GM21447 (cell line): ENCODE measurements around the gene MRGPRF.

Experiments used
- ATAC-seq: cut with Tn5 transposase; IDR thresholded peaks from one replicate; pipeline ENCODE4 v1.9.1; 2021; ENCODE audit not compliant: unreplicated experiment

Gene MRGPRF

DNA sequence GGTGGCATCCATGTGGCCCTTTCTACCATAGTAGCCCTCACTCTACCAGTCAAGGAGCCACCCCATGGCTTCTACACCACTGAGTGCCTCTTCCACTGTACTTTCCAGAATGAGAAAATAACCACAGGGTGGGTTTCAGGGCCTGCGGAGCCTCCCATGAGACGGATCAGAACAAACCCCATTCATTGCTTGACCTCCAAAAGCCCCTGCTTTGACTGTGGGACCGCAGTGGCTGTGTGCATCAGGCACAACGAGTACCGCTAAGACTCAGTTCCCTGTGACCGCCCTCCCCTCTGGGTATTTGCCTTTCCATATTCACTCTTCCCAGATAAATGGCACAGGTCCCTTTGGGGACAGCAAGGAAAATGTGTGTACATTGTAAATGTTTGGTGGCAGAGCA lies 11.5 kb upstream of the MRGPRF start:
- no peak for ATAC-seq

GRCh38 chr11:69022260-69022659 lies 9.2 kb upstream of the MRGPRF start:
- no peak for ATAC-seq

- no peak for ATAC-seq
Measured at GRCh38 chr11:69018924-69019323, 5.9 kb upstream of the MRGPRF start.

GRCh38 chr11:69017951-69018350 lies 4.9 kb upstream of the MRGPRF start:
- ATAC-seq, result no peak

GRCh38 chr11:69014898-69015549 lies 2.0 kb upstream of the MRGPRF start:
- ATAC-seq, result no peak

DNA sequence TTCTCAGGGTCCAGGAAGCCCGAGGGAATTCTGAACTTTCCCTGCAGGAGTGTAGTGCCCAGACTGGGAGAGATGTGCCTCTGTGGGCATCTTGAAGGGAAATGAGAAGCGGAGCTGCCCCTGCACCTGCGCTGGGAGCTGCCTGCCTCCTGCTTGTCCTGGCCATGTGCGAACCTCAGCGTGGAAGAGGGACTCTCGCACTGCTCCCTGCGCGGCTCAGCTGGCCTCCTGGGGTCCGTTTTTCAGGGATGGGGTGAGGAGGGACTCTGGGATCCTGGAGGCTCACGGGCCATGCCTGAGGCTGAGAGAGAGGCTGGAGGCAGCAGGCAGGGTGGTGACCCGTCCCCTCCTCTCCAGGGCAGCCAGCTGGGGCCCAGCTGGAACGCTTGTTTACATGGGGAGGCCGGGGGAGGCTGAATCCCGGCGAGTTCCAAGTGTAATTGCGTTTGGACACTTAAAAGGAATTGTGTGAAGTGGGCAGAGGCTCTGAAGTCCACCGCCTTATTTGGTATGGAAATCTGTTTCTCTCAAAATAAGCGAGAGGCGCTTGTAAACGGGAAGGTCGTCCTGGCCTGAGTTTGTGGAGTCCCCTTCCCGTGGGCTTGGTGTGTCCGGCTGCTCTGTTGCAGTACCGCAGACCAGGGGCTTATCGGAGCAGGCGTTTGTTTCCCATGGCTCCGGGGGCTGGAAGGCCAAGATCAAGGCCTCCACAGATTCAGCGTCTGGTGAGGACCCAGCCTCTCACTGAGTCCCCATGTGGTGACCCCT lies 1.2 kb upstream of the MRGPRF start:
- ATAC-seq, result no peak

DNA sequence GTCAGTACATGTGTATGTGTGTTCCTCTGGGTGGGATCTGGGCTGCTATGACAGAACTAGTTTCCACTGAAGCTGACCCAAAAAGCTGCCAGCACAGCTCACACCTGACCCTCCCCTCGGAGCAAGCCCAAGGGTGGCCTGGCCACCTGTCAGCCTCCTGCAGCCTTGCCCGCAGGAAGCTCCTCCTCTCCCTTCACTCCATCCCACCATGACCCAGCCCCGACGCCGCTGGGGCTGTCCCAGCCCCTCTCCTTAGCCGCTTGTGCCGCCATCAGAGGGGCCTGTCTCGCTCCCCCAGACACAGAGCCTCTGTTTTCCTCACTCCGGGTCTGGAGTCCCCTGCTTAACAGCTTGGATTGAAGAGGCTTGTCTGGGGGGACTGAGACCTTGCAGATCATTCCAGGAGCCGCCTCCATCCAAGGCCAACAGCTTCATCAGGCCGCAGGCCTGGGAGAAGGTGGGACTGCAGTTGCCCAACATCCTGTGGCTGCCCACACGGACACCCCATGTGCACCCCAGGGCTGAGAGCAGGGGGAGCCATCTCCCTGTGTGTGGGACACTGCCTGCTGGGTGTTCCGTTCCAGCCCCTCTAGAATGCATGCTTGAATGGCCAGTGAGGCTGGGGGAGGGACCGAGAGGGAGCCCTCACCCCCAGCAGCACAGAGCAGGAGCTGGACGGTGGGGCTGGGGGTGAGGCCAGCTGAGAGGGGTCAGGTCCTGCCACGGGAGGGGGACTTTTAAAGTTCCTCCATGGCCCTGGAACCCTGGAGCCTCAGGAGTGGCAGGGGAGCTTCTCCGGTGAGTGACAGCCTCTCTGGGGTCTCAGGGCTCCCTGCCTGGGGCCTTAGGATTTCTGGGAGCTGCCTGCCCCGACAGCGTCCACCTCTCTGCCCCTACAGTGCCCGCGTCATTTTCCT lies 696 bp downstream of the MRGPRF start:
- no peak for ATAC-seq

DNA sequence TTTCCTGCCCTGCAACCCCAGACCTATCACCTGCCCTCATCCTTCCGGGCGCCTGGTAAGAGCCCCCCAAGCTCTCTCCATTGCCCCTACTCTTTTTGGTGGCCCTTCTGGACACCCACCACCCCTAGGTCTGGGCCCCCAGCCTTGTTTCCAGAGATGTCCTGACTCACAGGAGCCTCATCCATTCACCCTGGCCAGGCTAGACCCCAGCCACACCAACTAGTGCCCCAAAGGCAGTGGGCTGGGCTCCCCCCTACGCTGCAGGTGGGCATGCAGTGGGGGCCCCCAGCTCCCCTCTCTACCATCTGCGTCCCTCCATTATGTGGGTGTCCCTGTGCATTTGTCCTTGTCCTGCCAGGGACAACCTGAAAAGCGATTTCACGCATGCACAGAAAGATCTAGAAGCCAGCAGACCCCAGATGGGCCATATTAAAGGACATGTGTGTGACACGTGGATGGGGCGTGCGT lies 1.4 kb downstream of the MRGPRF start:
- ATAC-seq, result no peak

GRCh38 chr11:69010964-69011623 lies 2.0 kb downstream of the MRGPRF start:
- ATAC-seq, result no peak

- ATAC-seq, result no peak
Measured at GRCh38 chr11:69010361-69010891, 2.6 kb downstream of the MRGPRF start.

DNA sequence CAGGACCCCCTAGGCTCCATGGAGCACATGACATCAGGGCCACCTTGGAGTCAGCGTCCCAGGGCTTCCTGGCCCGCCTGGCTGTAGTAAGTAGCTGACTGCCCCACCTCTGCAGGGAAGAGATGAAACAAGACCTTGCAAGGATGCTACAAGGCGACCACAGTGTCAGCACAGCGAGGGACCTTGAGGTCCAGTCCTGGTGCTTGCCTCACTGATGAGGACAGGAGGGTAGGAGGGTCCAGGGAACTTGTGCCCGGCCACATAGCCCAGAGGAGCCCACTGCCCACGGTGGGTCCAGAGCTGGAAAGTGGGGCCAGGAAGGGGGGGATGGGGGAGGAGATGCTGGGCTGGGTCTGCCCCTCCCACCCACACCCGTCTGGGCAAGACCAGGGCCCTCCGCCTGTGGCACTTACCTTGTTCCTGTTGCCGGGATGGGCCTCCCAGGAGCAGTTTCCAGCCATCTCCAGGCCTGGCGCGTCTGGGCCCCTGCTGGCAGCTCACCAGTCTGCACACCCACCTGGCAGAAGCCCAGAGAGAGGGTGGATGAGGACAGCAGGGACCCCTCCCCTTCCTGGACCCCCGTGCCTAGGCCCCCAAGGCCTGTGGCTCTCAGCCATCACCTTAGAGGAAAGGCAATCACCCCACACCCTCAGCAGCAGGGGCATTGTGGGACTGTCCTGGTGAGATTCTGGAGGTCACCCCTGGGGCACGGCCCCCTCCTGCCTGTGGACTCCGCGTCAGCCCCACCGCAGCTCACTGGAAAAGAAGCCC lies 3.4 kb downstream of the MRGPRF start:
- no peak for ATAC-seq

DNA sequence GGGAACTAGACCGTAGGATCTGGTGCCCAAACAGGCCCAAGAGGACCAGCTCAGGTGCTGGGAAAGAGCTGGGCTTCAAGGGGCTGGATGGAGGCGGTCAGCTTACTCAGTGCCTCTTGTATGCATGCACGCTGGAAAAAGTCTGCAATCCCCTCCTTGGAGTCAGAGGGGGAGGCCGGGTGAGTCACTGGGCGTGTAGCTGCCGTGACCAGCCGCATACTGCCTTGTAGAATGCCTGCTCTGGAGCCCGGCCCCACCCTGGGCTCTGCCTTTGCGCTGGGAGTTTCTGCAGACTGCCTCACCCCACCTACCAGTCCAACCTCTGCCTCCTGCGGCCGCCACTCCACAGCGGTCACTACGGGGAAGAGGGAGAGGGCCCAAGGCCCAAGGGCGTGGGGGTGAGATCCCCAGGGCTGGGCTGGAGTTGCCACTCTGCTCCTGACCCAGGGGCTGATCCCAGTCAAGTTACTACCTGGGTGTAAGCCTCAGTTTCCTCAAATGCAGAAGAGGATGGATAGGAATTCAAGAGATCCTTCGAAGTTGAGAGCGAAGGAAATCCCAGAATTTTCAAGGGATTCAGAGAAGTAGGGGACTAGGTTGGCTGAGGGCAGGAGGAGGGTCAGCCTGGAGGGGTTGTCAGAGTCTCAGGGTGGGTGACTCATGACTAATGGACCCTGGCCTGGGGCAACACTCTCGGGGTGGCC lies 4.2 kb downstream of the MRGPRF start:
- no peak for ATAC-seq

DNA sequence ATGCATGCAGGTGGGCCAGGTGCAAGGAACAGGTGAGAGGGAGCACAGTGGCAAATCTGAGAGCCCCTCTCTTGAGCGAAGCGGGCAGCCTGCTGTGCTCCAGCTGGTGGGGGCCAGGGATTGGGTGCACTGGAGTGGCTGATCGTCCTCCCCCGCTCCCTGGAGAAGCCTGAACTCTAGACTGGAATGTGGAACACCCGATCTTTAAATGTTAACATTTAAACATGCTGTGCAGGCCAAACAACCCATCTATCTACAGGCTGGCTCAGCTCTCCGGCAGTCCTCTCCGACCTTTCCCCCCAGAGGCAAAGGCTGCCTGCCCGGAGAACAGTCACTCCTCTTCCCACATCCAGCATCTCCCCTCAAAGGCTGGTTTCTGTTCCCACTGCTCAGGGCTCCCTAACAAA lies 5.1 kb downstream of the MRGPRF start:
- no peak for ATAC-seq

DNA sequence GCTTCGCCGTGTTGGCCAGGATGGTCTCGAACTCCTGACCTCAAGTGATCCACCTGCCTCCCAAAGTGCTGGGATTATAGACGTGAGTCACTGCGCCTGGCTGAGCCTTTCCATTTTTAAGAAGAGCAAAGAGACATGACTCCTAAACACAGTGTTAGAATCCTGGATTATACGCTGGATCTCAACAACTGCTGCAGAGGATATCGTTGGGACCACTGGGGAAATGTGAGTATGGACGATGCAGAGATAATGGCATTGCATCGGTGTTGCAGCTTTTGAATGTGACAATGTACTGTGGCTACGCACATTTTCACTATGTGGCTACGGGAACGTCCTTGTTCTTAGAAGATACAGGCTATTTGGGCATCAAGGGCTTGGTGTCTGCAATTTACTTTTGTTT lies 6.2 kb downstream of the MRGPRF start:
- ATAC-seq, result no peak

GRCh38 chr11:69005631-69006368 lies 7.2 kb downstream of the MRGPRF start:
- ATAC-seq, result no peak

DNA sequence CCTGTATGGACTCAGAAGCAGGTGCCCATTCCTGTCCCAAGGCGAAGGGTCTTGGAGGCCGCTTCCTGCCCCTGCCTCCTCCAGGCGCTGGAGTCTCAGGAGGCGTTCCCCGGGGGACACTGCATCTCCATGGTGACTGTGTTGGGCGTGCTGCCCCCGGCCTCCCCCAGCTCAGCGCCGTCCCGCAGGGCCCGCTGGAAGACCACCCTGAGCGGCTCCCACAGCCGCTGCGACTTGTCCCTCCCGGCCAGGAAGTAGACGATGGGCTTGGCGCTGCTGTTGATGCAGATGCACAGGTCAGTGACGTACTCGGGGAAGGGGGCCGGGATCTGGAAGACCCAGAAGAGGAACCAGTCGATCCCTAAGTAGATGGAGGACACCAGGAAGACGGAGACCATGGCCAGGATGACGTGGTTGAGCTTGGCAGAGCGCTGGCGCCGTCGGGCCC lies 7.8 kb downstream of the MRGPRF start:
- no peak for ATAC-seq

DNA sequence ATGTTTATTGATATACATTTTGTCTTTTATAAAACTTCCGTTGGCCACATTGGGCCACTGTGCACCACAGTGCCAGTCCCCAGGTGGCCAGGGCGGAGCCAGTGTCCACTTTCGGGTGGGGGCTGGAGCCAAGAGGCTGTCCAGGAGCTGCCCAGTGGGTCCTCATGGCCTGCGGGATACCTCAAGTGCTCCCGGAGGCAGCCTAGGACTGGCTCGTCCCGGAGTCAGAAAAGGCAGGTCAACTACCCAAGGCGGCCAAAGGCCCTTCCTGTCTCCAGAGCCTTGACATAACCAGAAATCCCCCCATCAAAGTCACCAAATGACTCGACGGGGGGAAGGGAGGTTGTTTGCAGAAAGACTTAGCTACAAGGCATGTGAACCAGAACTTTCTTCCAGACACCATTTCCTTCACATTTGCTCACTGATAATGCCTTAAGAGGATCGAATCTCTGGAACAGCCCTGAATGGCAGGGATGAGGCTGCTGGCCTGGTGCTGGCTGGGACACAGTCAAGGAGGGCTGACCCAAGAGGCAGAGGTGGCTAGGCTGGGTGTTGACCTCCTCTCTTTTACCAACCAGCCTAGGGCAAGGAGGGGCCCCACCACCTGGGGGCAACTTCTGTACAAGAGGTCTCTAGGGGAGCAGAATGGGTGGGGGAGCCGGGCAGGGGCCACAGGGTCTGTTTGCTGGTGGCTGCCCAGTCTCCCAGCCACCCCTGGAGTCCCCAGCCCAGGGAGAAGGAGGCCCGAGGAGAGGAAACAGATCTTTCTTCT lies 8.4 kb downstream of the MRGPRF start:
- no peak for ATAC-seq

DNA sequence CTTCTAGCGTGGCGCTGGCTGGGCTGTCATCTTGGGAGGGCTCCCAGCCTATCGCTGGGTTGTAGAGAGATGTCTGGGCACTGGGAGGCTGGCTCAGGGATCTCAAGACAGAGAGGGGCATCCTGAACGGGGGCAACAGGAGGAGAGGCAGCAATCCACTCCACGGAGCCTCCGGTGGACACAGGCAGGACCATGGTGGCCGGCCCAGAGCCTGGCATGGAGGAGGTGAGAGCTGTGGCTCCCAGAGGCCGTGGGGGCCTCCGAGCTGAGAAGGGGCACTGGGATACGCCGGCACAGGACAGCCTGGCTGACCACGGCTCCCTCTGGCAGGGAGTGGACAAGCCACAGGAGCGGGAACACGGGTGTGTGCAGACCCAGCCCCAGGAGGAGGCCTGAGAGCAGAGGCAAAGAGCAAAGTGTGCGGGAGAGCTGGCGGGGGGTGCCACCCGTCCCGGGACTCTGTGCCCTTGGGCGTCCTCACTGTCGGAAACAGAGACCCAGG lies 9.1 kb downstream of the MRGPRF start:
- ATAC-seq, result no peak
